Stimulated activated CD4-positive, alpha-beta T cell treated with anti-CD3 and anti-CD28 coated beads, Interleukin-1b, Interleukin-23, amount 100 ng/mL, for 24 hours (primary cell): ENCODE data around the gene RAET1E.
"Not testable (repeated sequence)": the region's sequence is repeated elsewhere in the genome, so short reads cannot be mapped to it uniquely, and the experiment has no call there.

Experiments
- DNase-seq, 4 experiments: peaks; one replicate each; pipeline ENCODE4 v3.0.0-alpha.2; 2020; ENCODE audit warnings: low read depth in 4 of 4, low spot score in 1 of 4

The RAET1E gene, protein sequence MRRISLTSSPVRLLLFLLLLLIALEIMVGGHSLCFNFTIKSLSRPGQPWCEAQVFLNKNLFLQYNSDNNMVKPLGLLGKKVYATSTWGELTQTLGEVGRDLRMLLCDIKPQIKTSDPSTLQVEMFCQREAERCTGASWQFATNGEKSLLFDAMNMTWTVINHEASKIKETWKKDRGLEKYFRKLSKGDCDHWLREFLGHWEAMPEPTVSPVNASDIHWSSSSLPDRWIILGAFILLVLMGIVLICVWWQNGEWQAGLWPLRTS

DNA sequence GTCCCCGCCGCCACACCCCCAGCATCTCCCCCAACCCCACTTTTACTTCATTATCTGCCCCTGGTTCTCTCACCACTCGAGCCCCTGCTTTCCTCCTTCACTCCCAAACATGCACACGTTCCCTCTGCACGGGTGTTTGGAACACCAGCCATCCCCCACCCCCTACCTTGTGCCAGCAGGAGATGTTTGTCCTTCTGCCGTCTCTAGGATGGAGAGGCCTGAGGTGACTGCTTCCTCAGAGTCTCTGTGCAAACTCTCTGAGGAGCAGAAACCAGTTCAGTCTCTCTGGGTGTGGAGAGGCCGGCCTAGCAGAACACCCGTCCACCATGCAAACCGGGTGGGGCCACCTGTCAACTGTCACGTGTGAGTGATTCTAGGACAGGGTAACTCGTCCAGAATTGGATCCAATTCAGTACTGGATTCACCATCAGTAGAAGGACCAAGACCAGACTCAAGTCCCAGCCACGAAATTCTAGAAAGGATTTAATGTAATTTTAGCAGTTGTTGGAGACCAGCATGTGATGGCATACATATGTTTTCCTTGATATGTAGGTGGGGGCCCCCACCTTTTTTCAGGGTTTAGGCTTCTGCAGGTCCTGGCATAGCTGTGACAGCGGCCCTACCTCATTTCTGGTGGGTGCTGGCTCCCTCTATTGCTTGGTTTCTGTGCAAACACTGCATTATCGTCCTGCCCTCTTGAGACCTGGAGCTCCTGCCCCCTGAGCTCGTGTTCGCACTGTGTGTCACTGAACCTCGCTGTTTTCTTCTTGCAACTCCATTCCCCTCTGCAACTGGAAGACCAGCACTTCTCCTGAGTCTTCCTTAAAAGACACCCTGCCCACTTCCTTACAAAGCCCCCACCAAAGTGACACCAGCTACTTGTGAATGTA lies at the start of gene RAET1E:
TSS of gene RAET1E (minus strand) at position 259 of the 890 bp plus-strand sequence. CDS start 7,212 bp downstream, outside the sequence.
- DNase-seq, result no peak

DNA sequence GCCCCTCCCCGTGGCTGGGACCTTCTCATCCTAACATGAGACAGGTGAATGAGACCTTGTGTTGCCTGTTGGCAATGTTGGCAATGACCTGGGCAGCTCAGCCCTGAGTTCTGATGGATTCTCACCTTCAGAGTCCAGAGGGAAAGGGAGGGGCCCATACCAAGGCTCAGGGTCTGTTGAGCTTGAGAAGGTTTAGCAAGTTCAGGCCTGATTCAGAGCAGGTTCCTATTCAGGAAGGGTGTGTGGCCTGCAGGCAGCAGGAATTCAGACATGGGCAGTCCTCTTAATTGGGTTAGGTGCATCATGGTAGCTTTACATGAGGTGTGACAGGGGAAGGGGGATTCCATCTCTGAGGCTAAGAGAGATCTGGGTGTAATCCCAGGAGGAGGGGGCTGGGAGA lies 49.6 kb upstream of the RAET1E start:
- not testable (repeated sequence) for DNase-seq

DNA sequence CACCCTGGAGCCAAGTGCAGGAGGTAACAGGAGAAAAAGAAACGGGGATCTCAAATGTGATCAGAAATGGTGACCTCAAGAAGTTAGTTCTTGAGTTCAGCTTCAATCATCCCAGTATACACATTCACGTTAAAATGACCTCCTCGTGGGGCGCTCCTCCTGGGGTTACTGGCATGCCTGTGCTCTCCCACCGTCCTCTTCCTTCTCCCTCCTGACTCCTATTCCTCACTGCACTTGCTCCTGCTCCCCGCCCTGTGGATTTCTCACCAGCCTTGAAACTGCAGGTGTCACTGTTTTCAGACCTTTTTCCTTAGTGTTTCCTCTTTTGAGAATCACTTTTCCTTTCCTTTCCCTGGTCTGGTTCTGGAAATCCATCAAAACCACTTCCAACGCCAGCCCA lies 48.7 kb upstream of the RAET1E start:
- DNase-seq, result not testable (repeated sequence)

DNA sequence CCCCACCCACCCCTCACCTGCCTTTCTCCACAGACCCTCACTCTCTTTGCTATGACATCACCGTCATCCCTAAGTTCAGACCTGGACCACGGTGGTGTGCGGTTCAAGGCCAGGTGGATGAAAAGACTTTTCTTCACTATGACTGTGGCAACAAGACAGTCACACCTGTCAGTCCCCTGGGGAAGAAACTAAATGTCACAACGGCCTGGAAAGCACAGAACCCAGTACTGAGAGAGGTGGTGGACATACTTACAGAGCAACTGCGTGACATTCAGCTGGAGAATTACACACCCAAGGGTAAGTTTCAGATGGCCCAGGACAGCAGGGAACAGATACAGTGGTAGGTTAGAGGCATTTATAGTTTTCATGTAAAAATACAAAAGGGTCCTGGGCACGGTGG lies 47.4 kb upstream of the RAET1E start:
- DNase-seq, result not testable (repeated sequence)

DNA sequence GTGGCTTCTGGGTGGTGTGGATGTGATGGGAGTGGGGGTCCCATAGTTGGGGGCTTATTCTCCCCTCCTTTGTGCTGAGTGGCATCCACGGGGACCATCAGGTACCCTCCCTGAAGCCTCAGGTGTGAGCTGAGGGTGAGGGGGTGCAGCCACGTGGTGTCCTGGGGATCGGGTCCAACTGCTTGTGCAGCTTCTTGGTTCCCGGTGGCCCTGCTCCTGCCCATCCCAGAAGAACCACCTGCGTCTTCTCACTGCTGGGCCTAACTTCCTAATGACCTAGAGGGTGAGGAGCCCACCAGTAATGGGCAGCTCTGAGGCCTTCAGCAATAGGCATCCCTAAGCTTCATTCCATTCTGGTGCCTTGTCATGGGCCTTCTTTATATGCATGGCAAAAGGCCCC lies 45.4 kb upstream of the RAET1E start:
- DNase-seq, result not testable (repeated sequence)

DNA sequence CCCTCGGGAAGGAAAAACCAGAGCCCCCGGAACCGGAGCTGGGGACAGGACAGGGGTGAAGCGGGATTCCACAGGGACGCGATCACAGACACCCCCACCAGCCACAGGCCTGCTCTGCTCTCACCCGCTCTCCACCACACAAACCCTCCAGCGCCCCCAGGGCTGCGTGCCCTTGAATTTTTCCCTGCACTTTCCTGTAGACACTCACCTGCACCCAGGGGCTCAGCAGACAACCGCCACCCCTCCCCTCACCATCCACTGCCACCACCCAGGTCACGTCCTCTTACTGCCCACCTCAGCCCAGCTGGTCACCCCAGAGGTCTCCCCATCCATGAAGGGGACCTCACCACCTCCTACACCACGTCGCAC lies 44.5 kb upstream of the RAET1E start:
- DNase-seq, result no peak

DNA sequence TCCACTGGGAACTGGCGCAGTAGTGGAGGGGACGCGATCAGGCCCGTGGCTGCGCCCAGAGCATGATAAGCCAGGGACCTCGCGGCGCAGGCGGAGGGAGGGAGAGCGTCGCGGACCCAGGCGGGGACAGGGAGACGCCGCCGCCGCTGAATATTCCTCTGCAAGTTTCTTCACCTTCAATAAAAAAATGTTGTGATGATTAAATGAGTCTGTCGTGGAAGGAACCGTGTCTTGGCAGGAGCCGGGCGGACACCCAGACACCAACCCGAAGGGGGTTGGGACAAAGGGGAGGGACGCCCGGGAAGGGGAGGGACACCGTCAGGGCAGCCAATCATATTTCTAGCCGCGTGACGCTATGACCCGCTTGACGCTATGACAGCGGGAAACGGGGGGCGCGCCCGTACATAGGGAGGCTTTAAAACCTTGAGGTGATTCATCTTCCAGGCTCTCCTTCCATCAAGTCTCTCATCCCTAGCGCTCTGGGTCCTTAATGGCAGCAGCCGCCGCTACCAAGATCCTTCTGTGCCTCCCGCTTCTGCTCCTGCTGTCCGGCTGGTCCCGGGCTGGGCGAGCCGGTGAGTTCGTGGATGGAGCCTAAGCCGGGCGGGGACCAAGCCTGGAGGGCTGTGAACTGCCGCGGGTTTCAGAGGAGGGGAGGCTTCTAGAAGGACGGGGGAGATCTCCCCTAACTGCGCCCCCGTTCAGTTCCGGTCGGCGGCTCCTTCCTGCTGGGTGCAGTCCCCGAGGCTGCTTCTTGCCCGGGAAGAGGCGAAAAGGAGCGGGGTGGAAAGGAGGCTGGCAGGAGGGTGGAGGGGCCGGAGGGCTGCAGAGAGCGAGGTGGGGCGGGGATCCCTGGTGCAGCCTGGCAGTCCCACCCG lies 43.9 kb upstream of the RAET1E start, which contains the start of gene ULBP2:
TSS of gene ULBP2 (plus strand) at position 432 of the 878 bp plus-strand sequence. CDS start at position 491, 59 bp downstream.
- DNase-seq, result peak; percentile 56 to 80 (median 74)

DNA sequence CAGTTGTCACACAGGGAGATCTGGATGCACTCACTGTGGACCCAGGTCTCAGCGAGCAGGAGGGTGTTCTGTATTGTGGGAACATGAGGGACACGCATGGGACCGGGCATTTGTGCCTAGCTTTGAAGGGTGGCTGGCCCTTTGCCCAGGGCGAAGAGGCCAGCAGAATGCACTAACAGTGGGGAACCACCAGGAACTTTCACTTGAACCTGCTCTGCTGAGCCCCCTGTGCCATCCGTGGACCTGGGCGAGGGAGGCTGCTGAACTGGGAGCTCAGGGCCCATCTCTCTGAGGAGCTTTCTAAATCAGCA lies 42.7 kb upstream of the RAET1E start:
- DNase-seq, result no peak

DNA sequence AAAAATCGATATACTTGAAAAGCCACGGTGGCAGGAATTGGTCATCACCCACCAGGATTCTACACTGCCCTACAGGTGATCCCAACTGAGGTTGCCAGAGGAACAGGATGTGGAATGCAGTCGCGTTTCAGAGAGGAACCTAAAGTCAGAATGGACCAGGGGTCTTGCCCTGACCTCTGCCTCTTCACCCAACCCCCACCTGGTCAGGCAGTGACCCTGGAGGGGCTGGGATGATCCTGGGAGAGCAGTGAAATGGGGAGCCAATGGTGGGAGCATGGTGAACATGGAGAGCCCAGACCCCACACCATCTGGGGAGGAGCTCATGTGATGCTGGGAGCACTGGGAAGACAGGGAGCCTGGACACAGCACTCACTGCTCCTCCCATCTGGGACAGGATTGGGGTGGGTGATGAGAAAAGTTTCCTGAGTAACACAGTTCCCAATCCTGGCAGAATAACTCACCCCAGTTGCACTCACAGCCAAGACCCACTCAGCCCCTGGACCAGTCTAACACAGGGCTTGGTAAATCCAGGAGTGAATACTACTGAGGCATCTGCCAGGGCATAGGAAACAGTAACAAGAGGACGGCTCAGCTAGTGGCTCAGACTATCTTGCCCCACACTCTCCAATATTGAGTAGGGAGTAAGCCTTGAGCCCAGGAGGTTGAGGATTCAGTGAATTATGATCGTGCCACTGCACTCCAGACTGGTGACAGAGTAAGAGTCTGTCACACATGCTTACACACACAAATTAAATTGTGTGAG lies 42.2 kb upstream of the RAET1E start:
- DNase-seq, result no peak

DNA sequence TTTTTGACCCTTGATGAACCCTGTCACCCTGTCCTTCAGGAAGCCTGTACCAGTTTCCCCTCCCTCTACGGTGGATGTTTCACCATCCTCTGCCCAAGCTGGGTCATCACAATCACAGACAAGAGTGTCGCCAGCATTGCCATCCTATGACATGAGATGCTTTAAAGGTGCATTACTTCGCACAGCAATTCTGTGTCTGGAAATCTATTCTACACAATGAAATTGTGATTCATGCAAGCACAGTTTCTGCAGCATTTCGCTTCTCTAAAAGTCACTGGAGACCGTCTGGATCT lies 41.4 kb upstream of the RAET1E start:
- no peak for DNase-seq

DNA sequence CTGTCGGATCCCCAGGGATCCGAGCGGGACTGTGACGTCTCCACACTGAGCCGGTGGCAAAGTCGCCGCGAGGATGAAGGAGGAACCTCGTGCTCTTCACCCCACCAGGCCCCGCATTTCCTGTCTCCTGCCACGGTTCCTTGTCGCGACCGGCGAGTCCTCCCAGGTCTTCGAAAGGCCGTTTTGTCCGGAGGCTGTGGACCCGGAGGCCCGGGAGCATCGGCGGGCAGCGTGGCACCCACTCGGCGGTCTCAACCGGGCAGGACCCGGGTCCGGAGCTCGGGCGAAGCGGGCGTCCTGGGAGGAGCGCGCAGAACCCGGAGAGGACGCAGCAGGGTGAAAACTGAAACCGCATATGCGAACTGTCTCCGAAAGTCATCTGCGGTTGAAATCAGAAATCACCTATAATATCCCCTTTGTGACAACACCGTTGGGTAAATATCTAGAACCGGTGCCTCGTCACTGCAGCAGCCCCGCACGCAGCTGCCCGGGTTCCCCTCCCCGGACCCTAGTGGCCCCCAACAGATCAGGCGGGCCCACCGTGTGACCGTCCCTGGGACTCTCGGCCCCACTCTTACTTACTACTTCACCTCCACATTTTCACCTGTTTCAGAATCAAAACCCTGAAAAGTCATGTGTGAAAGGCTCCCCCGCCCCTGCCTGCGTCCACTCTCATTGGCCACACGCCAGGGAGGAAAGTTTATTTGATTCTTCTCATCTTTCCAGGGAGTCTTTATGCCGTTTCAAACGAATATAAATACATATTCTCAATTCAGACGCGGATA lies 40.9 kb upstream of the RAET1E start:
- no peak for DNase-seq

DNA sequence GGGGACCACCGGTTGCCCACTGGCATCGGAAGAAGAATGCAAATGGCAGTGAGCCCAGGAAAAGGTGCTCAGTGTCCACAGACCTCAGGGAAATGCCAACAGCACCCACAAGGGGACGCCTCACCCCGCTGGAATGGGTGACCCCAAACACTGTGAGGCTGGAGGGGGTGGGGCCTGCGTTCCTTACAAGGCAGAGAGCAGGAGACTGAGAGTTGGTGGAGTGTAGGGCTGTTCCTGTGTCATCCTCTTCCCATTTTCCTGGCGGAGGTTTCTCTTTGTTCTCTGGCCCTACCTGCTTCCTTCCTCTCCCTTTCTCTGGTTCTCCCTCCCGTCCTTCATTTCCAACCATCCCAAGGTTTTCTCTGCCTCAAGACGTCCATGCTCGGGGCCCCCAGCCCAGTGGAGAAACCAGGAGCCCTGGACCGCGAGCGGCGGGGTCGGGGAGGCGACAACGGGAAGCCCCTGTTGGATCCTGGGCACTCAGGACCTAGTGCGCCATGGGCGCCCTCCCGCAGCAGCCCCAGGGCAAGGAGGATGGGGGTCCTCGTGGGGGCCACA lies 40.2 kb upstream of the RAET1E start:
- not testable (repeated sequence) for DNase-seq

DNA sequence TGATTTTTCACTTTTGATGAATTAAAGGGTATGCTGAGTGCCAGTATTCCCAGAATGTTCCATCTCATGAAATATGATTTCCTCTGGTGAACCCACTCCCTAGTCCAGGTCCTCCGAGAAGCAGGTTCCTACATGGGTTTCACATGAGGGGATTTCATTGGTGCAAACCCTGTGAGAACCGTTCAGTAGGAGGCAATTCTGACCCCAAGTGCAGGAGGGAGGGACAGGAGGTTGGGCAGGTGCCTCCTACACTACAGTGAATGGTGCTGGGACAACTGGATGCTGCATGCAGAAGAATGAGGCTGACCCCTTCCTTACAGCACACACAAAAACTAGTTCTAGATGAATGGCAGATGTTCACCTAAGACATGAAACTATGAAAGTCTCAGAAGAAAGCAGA lies 38.8 kb upstream of the RAET1E start:
- DNase-seq, result no peak

DNA sequence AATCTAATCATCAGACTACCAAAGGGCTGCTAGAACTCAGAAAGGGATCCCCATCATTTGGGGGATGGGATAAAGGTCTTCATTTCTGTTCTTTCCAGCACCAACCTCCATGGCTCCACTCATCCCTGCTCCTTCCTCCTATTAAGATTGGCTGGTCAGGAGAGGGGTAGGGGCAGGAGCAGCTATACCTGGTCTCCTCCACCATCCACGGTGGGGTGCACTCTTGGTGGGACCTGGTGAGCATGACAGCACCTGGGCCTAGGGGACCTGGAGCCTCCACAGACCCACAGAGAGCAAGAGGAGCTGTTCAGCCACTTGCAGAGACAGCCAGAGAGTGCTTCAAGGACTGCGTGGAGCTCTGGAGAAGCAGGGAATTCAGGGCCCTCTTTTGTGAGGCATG lies 37.8 kb upstream of the RAET1E start:
- DNase-seq, result no peak

DNA sequence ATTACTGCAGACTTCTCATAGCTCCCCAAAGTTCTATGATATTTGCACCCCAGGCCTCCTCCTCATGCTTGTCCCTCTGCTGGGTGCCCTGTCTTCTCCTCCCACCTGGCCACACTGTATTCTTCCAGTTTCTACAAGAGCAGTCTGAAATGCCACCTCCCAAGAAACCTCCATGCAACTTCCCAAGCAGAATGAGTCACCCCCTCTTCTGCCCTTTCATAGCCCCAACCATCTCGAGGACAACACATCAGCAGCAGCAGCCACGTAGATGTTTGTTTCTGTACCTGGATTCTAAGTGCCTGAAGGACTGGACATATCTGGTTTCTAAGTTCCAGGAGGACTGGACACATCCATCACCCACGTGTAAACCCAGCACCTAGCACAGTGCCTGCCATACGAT lies 37.3 kb upstream of the RAET1E start:
- no peak for DNase-seq

DNA sequence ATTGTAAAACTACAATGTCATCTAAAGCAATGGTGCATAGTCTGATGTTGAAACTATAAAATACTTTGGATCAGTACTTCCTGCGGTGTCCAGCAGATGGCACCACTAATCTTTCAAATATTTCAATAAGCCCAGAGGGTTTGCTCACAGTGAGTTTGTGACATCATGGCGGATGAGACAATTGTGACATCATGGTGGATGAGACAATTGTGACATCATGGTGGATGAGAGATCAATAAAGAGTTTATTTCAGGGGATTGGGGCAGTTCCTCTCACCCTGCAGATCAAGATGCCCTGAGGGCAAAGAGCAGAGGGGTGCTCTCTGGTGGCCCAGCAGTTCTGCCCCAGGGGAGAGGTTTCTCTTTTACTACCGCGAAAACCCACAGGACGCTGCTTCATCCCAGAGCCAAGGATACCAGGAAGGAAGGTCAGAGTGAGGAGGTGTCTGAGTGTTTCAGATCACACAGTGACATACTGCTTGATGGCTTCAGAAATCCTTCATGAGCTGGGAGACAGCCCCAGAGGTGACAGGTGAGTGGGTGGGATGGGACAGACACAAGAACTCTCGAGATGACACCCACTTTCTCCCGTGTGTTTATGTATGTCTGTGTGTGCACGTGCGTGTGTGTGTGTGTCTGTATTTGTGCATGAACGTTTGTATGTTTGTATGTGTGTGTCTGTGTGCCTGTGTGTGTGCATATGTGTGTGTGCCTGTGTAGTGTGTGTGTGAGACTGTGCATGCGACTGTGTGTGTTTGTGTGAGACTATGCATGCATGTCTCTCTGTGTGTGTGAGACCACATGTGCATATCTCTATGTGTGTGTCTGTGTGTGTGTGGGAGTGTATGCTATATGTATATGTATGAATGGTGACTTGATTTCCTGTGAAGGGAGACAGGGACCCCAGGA lies 36.6 kb upstream of the RAET1E start:
- DNase-seq, result peak; percentile 47 to 56 (median 52)

DNA sequence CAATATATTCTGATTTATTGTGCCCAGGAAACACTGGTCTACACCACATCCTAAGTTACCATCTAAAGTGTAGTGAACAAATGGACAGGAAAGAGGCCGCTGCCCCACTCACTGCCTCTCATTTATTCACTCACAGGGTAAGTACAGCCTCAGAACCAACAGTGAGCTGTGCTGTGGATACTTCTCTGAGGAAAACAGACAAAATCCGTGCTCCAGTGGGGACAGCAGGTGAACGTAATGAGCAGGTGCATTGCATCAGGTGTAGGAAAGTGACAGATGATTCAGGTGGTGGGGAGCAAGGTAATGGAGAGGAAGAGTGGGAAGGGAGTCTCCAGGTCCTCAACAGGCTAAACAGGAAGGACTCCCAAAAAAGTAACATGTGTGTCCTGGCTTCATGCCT lies 35.5 kb upstream of the RAET1E start:
- no peak for DNase-seq

DNA sequence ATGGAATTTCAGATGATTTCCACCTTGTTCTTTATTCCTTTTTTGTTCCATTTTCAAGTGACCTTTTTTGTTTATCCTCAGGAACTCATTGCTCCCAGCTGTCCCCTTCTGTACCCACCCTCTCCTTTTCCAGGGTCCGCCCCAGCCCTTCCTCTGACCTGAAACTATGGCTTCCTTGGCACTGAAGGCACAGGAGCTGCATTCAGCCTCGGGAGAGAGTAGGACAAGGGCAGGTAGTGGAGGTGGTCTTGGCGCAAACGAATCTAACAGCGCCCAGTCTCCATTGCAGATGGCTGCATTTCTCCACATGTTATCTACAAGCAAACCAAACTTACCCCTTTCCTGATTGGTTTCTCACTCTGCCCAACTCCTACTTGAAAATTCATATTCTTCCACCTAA lies 35.1 kb upstream of the RAET1E start:
- DNase-seq, result no peak

DNA sequence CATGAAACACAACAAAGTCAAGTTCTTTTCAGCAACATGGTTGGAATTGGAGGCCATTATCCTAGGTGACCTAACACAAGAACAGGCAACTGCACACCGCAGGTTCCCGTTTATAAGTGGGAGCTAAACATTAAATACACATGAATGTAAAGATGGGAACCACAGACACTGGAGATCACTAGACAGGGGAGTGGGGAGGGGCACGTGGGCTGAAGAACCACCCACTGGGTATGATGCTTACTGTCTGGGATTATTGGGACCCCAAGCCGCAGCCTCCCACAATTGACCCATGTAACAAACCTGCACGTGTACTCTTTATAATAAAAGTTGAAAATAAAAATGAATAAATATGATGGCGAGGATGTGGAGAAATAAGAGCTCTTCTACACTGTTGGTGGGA lies 33.6 kb upstream of the RAET1E start:
- DNase-seq, result no peak
